AG10803 (cell line): ENCODE measurements around the gene PDE6D.

Source experiments
- DNase-seq: peaks from one replicate; pipeline ENCODE4 v3.0.0; 2010; ENCODE audit warnings: low read depth
- H3K4me3 ChIP-seq: 2 replicates; pipeline ENCODE4 v1.5.1; 2011; ENCODE audit warnings: mild to moderate bottlenecking, low read length, control low read depth
- TF ChIP-seq, protein P1 (sequence below): conservative IDR thresholded peaks from 2 replicates; pipeline ENCODE4 v1.5.1; 2011; ENCODE audit warnings: mild to moderate bottlenecking, low read length, control low read depth, inconsistent platforms

Gene PDE6D

GRCh38 chr2:231687961-231688360, 93.1 kb downstream of the PDE6D start:
- TF ChIP-seq, protein P1, sequence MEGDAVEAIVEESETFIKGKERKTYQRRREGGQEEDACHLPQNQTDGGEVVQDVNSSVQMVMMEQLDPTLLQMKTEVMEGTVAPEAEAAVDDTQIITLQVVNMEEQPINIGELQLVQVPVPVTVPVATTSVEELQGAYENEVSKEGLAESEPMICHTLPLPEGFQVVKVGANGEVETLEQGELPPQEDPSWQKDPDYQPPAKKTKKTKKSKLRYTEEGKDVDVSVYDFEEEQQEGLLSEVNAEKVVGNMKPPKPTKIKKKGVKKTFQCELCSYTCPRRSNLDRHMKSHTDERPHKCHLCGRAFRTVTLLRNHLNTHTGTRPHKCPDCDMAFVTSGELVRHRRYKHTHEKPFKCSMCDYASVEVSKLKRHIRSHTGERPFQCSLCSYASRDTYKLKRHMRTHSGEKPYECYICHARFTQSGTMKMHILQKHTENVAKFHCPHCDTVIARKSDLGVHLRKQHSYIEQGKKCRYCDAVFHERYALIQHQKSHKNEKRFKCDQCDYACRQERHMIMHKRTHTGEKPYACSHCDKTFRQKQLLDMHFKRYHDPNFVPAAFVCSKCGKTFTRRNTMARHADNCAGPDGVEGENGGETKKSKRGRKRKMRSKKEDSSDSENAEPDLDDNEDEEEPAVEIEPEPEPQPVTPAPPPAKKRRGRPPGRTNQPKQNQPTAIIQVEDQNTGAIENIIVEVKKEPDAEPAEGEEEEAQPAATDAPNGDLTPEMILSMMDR, result no peak
- H3K4me3 ChIP-seq, result no peak overlapping the region
- DNase-seq, result no peak

DNA sequence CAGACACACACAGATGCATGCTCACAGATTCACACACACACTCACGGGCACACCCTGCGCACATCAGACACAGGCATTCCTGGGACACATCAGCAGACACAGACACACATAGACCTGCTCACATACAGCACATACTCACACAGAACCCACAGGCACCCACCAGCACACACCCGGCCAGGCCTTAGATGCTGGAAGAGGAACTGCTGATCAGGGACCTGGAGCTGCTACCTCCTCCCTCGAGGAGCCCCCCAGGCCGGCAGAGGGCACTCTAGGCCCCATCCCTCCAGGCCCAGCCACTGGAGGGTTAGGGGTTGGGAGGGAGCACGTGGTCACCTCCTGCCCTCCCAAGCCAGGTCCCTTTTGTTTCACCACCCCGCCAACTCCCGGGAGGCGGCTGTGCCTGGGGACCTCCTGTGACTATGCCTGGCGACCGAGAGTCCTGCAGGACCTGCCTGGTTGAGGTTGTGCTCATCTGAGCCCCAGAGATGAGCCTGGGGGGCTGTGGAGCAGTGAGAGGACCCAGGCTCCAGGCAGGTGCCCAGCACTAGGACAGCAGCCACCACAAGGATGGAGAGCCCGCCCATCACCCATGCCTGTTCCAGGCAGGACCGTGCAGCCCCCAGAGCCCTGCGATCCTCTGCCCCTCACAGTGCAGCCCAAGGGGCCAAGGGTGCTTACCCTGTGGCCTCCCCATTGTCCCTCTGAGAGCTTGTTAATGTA, 93.8 kb downstream of the PDE6D start:
- no peak overlapping the region for H3K4me3 ChIP-seq
- TF ChIP-seq, protein P1, result peak; percentile 52
- DNase-seq, result no peak

- TF ChIP-seq, protein P1, result no peak
- DNase-seq, result no peak
- no peak overlapping the region for H3K4me3 ChIP-seq
Measured at GRCh38 chr2:231686192-231687100, 94.6 kb downstream of the PDE6D start.

DNA sequence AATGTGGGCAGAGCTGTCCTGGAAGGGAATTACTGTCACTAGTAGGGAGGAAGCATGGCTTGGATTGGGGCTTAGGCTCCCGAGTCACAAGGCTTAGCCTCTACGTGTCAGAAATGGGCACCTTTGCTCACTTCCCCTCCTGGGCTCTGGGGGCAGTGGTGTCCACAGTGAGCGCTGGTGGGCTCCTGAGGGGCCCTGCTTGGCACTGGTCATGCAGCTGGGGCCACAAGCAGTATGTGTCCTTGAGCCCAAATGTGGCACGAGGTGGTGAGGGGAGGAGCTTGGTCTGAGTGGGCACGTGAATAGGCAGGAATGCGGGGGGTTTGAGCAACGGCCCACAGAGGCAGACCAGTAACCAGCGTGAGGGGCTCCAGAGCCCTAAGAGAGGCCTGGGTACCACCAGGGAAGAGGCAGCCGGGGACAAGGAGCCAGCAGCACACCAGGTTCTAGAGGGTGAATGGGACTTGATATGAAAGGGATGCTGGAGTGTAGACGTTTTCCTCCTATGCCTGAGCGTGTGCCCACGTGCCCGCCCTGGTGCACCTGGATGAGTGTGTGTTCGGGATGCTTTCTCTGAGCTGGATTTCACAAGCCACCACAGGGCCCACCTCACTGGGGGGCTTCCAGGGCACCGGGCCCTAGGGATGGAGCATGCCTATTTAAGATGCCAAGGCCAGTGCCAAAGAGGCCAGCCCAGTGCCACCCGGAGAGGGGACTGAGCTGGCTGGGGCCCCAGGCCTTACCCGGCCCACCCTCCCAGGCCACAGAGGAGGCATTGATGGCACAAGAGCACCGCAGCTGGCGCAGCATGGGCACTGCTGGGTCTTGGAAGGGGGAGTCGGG, 95.5 kb downstream of the PDE6D start:
- TF ChIP-seq, protein P1, result peak; percentile 8; the same call in 1 of the 2 replicates
- no peak overlapping the region for H3K4me3 ChIP-seq

GRCh38 chr2:231684314-231685223, 96.5 kb downstream of the PDE6D start:
- no peak for DNase-seq
- no peak overlapping the region for H3K4me3 ChIP-seq
- TF ChIP-seq, protein P1, result no peak

More for the DNA sequence above, 95.5 kb downstream of the PDE6D start:
- no peak for DNase-seq
